ENCODE measurements around the gene MAPK8IP2. TPM values are rescaled to one million over a fixed set of nuclear protein-coding genes. Genes with fewer than 3 reads are reported as not detected.

Gene MAPK8IP2
- total and polyA plus RNA-seq, 2 of the 13 experiments (the other 11 are each of a cell fraction or from before 2014, with no cell fraction given) = 1.3 to 2.6 TPM

GRCh38 chr22:50621948-50622722 lies 21.5 kb downstream of the MAPK8IP2 start (continued):
- no peak for TF ChIP-seq ZNF512 (CRISPR knock-in tag; IDR thresholded peaks at IDR 0.05)
- peak; percentile 24; the same call in 1 of the 2 replicates for TF ChIP-seq CEBPG (CRISPR knock-in tag; IDR thresholded peaks at IDR 0.05)
- no peak for TF ChIP-seq ZNF253 (CRISPR knock-in tag; IDR thresholded peaks at IDR 0.05; ENCODE audit: borderline replicate concordance)
- peak; percentile 56; the same call in 1 of the 2 replicates for TF ChIP-seq ZNF30 (CRISPR knock-in tag; IDR thresholded peaks at IDR 0.05)
- TF ChIP-seq GFI1 (CRISPR knock-in tag; IDR thresholded peaks at IDR 0.05; ENCODE audit: borderline replicate concordance) = no peak
- peak; percentile 10; the same call in 1 of the 2 replicates for TF ChIP-seq RAD21 (CRISPR knock-in tag; IDR thresholded peaks at IDR 0.05)
- TF ChIP-seq ZBTB34 (CRISPR knock-in tag; IDR thresholded peaks at IDR 0.05) = no peak
- no peak for TF ChIP-seq MTA3 (CRISPR knock-in tag; IDR thresholded peaks at IDR 0.05)
- no peak for TF ChIP-seq ZNF468 (CRISPR knock-in tag; IDR thresholded peaks at IDR 0.05)
